ENCODE measurements around the gene TANK. TPM values are rescaled to one million over a fixed set of nuclear protein-coding genes. Genes with fewer than 3 reads are reported as not detected.

Gene TANK
- total and polyA plus RNA-seq, 2 of the 8 experiments (the other 6 are each of a cell fraction or from before 2014, with no cell fraction given), result 7.0 to 26.1 TPM

DNA sequence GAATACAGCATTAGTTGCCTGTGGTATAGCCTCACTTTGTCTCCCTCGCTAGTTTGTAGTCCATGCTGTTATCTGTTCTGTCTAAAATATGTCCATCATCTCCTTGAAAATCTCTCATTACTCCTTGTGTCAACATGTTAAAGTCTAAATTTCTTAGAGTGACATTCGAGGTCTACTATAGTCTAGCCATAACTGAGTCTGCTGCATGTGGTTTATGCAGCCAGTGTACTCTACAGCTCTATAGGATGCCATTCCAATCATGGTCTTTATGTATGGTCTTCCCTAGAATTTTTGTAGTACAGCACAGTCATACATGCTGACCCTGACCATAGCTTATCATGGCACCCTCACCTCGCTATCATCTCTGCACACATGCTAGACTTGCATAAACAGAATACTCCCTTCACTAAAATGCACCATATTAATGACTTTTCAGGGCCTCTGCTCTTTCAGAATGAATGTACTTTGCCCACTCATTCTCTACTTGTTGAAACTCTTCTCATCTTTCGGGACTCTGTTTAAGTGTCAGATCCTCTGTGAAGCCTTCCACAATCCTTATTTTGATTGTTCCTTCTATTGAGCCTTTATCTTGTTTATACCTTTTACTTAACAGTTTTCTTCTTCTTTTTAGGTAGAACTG is 12.8 kb downstream of the TANK start:
- H2AFZ ChIP-seq (ENCODE audit: low read length), result no peak overlapping the region
- peak overlapping the region; percentile 79 for H3K23ac ChIP-seq (ENCODE audit: insufficient read length)
- H3K14ac ChIP-seq (ENCODE audit: insufficient read length), result no peak overlapping the region
- H3K27me3 ChIP-seq (replicated peaks in 1 of 4; ENCODE audit: control insufficient read depth in 3 of 4, extremely low read depth in 1 of 4, insufficient read depth in 3 of 4, low read length in 3 of 4), result no peaks in the 10 kb centered on the region
- H4K20me1 ChIP-seq (replicated peaks in 1 of 2; ENCODE audit: control insufficient read depth in 1 of 2, insufficient read depth in 2 of 2, low read length in 2 of 2), result no peaks in the 10 kb centered on the region
- peaks cover 0 to 7% (median 2%) of the 10 kb centered on the region in 4 experiments; a peak in 2 of 8 replicates for H3K36me3 ChIP-seq (ENCODE audit: control insufficient read depth in 2 of 4, insufficient read depth in 4 of 4, low read length in 3 of 4)
- H2BK12ac ChIP-seq (ENCODE audit: low read depth, low read length), result no peak overlapping the region
- no peak overlapping the region for H3K56ac ChIP-seq (replicated peaks; ENCODE audit: insufficient read length, low read depth, low read length)
- no peaks in the 10 kb centered on the region for H3K23me2 ChIP-seq (ENCODE audit: low read depth, low read length)
- DNase-seq (ENCODE audit: low read depth in 1 of 2, low spot score in 2 of 2), result no peak
- no peaks in the 10 kb centered on the region for H3K79me1 ChIP-seq (ENCODE audit: low read depth, low read length)
- H3K27ac ChIP-seq (ENCODE audit: low read depth, low read length), result no peak overlapping the region
- H3K9ac ChIP-seq (replicated peaks in 1 of 4; ENCODE audit: extremely low read depth in 1 of 4, low read depth in 3 of 4, low read length in 3 of 4), result no peak overlapping the region
- H3K9me3 ChIP-seq (ENCODE audit: insufficient read depth in 2 of 2, low read depth in 1 of 2, low read length in 1 of 2), result peaks cover 0 to 2% of the 10 kb centered on the region in 2 experiments; a peak in 1 of 4 replicates
- no peak overlapping the region for H2BK20ac ChIP-seq (ENCODE audit: low read length)
- no peak overlapping the region for H3K4me3 ChIP-seq (ENCODE audit: extremely low read depth in 1 of 4, insufficient read depth in 2 of 4, low read depth in 3 of 4, low read length in 4 of 4)
- no peak overlapping the region for H3K4me2 ChIP-seq (ENCODE audit: insufficient read depth in 1 of 2, low read depth in 2 of 2, low read length in 2 of 2)
- H2AK5ac ChIP-seq (ENCODE audit: low read depth, low read length), result no peak overlapping the region
- 85% methylated on average over 4 of the region's 4 CpGs; no CpG with 5 or more reads in 1 of the 2 experiments for WGBS, 2 experiments (ENCODE audit: extremely low coverage in 1 of 2, insufficient coverage in 1 of 2, insufficient read length in 1 of 2, insufficient replicate concordance in 2 of 2, low coverage in 1 of 2, low lambda C conversion rate in 2 of 2, missing lambda C conversion rate in 1 of 2)
- POLR2A ChIA-PET (ENCODE audit: partially characterized antibody), result no interaction called here
- H2BK5ac ChIP-seq (ENCODE audit: low read depth, low read length), result no peak overlapping the region
- no peak overlapping the region for H3K4ac ChIP-seq (replicated peaks; ENCODE audit: insufficient read length, low read depth, low read length)
- no peak overlapping the region for H3K18ac ChIP-seq (ENCODE audit: extremely low read depth, low read length)
- CTCF ChIA-PET (ENCODE audit: partially characterized antibody), result no interaction called here
- FAIRE-seq, result no peak
- H3K4me1 ChIP-seq (replicated peaks in 1 of 4; ENCODE audit: control insufficient read depth in 3 of 4, insufficient read depth in 4 of 4, low read length in 3 of 4), result peaks cover 0 to 4% (median 2%) of the 10 kb centered on the region in 4 experiments; a peak in 1 of 7 replicates
- H4K8ac ChIP-seq (ENCODE audit: extremely low read depth, insufficient read depth, low read length), result no peak overlapping the region
- H3K79me2 ChIP-seq (ENCODE audit: control insufficient read depth in 1 of 2, insufficient read depth in 2 of 2, low read length in 2 of 2), result 0 out of 4 replicates have a peak, but pooled peaks cover 0 to 5% of the 10 kb centered on the region in 2 experiments
- H2BK120ac ChIP-seq (replicated peaks; ENCODE audit: low read depth, low read length), result no peak overlapping the region
- H4K91ac ChIP-seq (replicated peaks; ENCODE audit: insufficient read length, low read length), result no peak overlapping the region
- no peak overlapping the region for H2BK15ac ChIP-seq (ENCODE audit: low read length)
- no peak overlapping the region for H4K5ac ChIP-seq (ENCODE audit: insufficient read length, low read depth, low read length)
- TF ChIP-seq TAF7 (optimal IDR thresholded peaks at IDR 0.05; ENCODE audit: borderline replicate concordance, low read depth, low read length) (no peak), USF2 (IDR thresholded peaks at IDR 0.05; ENCODE audit: low read length) (no peak), ASH2L (IDR thresholded peaks at IDR 0.05; ENCODE audit: low read length) (no peak), GTF2F1 (IDR thresholded peaks at IDR 0.05; ENCODE audit: borderline replicate concordance, low read depth, low read length) (no peak), POLR2A (IDR thresholded peaks at IDR 0.05; ENCODE audit: control extremely low read depth in 1 of 2, low read depth in 2 of 2, low read length in 2 of 2) (no peak), MAX (IDR thresholded peaks at IDR 0.05) (no peak), JUN (IDR thresholded peaks at IDR 0.05; ENCODE audit: low read depth, low read length) (no peak), SIX5 (IDR thresholded peaks at IDR 0.05; ENCODE audit: low read depth, low read length) (no peak), SP2 (IDR thresholded peaks at IDR 0.05; ENCODE audit: low read length) (no peak), NRF1 (IDR thresholded peaks at IDR 0.05; ENCODE audit: low read depth, low read length) (no peak), RFX5 (IDR thresholded peaks at IDR 0.05; ENCODE audit: borderline replicate concordance, low read depth, low read length) (no peak), JUND (IDR thresholded peaks at IDR 0.05; ENCODE audit: low read length) (no peak), CBX5 (IDR thresholded peaks at IDR 0.05; ENCODE audit: low read depth, low read length) (no peak)

Measured in H1 (cell line).